HEK293 (cell line): Measurements from ENCODE around the gene CEP85L.

ENCODE experiments used
- CTCF ChIA-PET: fragments of 350-600 bp; formaldehyde crosslinking; extraction: SDS; loops from one replicate; lab custom pipeline; 2021; ENCODE audit warnings: antibody characterized with exemption; lab: Yijun Ruan, JAX
- POLR2A ChIA-PET: fragments of 300-600 bp; formaldehyde crosslinking; extraction: SDS; loops from one replicate; lab custom pipeline; 2020; ENCODE audit warnings: antibody characterized with exemption, inconsistent platforms; lab: Yijun Ruan, JAX
- H3K27ac ChIP-seq: fragments of 200-500 bp; sonication (Bioruptor generic); 2 replicates; pipeline ENCODE4 v1.5.1; 2014; ENCODE audit warnings: low read depth, low read length, control low read depth, inconsistent platforms; ENCODE audit errors: extremely low read depth
- H3K36me3 ChIP-seq, 2 experiments: fragments of 200-500 bp in 1 of 2; sonication (Bioruptor generic) in 1 of 2; 1 replicate in 1 of 2; 2 replicates in 1 of 2; pipeline ENCODE4 v1.5.1; 2014 to 2017; ENCODE audit warnings: inconsistent platforms in 2 of 2, low read length in 2 of 2; ENCODE audit not compliant: control insufficient read depth in 2 of 2, insufficient read depth in 1 of 2
- H3K4me1 ChIP-seq: fragments of 200-500 bp; sonication (Bioruptor generic); 2 replicates; pipeline ENCODE4 v1.5.1; 2014; ENCODE audit warnings: mild to moderate bottlenecking, low read length, inconsistent platforms; ENCODE audit not compliant: control insufficient read depth, insufficient read depth
- H3K4me3 ChIP-seq: 2 replicates; pipeline ENCODE4 v1.5.1; 2011; ENCODE audit warnings: low read depth, mild to moderate bottlenecking, control low read depth, low read length, moderate library complexity
- H3K9me3 ChIP-seq: fragments of 200-500 bp; sonication (Bioruptor generic); 2 replicates; pipeline ENCODE4 v1.5.1; 2014; ENCODE audit warnings: low read depth, low read length, inconsistent platforms; ENCODE audit not compliant: control insufficient read depth, insufficient read depth
- GLI2 ChIP-seq: fragments of 450-650 bp; formaldehyde crosslinking; IDR thresholded peaks from 2 replicates; pipeline ENCODE4; 2017; ENCODE audit warnings: missing biosample characterization, missing genetic modification characterization, low read depth, borderline replicate concordance
- HOXA7 ChIP-seq: sonication (generic); formaldehyde crosslinking; IDR thresholded peaks from 2 replicates; pipeline ENCODE4 v1.8.1; 2022; ENCODE audit warnings: missing genetic modification reagents, borderline replicate concordance
- HOXC10 ChIP-seq: sonication (generic); formaldehyde crosslinking; IDR thresholded peaks from 2 replicates; pipeline ENCODE4 v1.8.1; 2023; ENCODE audit warnings: mild to moderate bottlenecking, missing genetic modification reagents
- MEIS1 ChIP-seq: sonication (generic); formaldehyde crosslinking; IDR thresholded peaks from 2 replicates; pipeline ENCODE4 v1.8.1; 2022; ENCODE audit warnings: missing genetic modification reagents, mild to moderate bottlenecking, borderline replicate concordance
- MYNN ChIP-seq: fragments of 450-650 bp; formaldehyde crosslinking; IDR thresholded peaks from 2 replicates; pipeline ENCODE4 v1.5.1; 2016; ENCODE audit warnings: missing biosample characterization, missing genetic modification characterization, borderline replicate concordance
- SETDB1 ChIP-seq: IDR thresholded peaks from one replicate; pipeline ENCODE4 v1.6.1; 2017; ENCODE audit warnings: mild to moderate bottlenecking, low read length, moderate library complexity, mixed read lengths; ENCODE audit not compliant: insufficient read length
- WT1 ChIP-seq: fragments of 450-650 bp; formaldehyde crosslinking; IDR thresholded peaks from 2 replicates; pipeline ENCODE4 v1.5.1; 2016; ENCODE audit warnings: missing biosample characterization, missing genetic modification characterization
- YY2 ChIP-seq: fragments of 450-650 bp; formaldehyde crosslinking; IDR thresholded peaks from 2 replicates; pipeline ENCODE4 v1.5.1; 2016; ENCODE audit warnings: missing biosample characterization, missing genetic modification characterization
- ZBTB17 ChIP-seq: fragments of 450-650 bp; formaldehyde crosslinking; IDR thresholded peaks from 2 replicates; pipeline ENCODE4 v1.5.1; 2016; ENCODE audit warnings: missing biosample characterization, missing genetic modification characterization
- ZBTB26 ChIP-seq: fragments of 450-650 bp; formaldehyde crosslinking; optimal IDR thresholded peaks from 2 replicates; pipeline ENCODE3; 2016; ENCODE audit warnings: missing biosample characterization, mild to moderate bottlenecking, missing genetic modification characterization
- ZNF121 ChIP-seq: fragments of 450-650 bp; formaldehyde crosslinking; IDR thresholded peaks from 2 replicates; pipeline ENCODE4 v1.5.1; 2016; ENCODE audit warnings: missing biosample characterization, missing genetic modification characterization
- ZNF148 ChIP-seq: fragments of 450-650 bp; formaldehyde crosslinking; IDR thresholded peaks from 2 replicates; pipeline ENCODE4 v1.5.0; 2017; ENCODE audit warnings: missing biosample characterization, missing genetic modification characterization, borderline replicate concordance
- ZNF623 ChIP-seq: fragments of 450-650 bp; formaldehyde crosslinking; IDR thresholded peaks from 2 replicates; pipeline ENCODE4 v1.5.1; 2016; ENCODE audit warnings: missing biosample characterization, missing genetic modification characterization
- ZNF624 ChIP-seq: fragments of 450-650 bp; formaldehyde crosslinking; IDR thresholded peaks from 2 replicates; pipeline ENCODE4 v1.5.1; 2017; ENCODE audit warnings: missing biosample characterization, missing genetic modification characterization
- ZNF701 ChIP-seq: fragments of 450-650 bp; formaldehyde crosslinking; IDR thresholded peaks from 2 replicates; pipeline ENCODE4 v1.5.1; 2016; ENCODE audit warnings: missing biosample characterization, missing genetic modification characterization
- ZSCAN30 ChIP-seq: fragments of 450-650 bp; IDR thresholded peaks from 2 replicates; pipeline ENCODE4 v1.5.1; 2018; ENCODE audit warnings: missing biosample characterization, mild to moderate bottlenecking, missing genetic modification characterization, moderate library complexity
- ZXDB ChIP-seq: fragments of 450-650 bp; formaldehyde crosslinking; IDR thresholded peaks from 2 replicates; pipeline ENCODE4 v1.5.1; 2016; ENCODE audit warnings: missing biosample characterization, missing genetic modification characterization
- TF ChIP-seq, protein P1 (sequence below): fragments of 450-650 bp; formaldehyde crosslinking; IDR thresholded peaks from 2 replicates; pipeline ENCODE4 v1.5.1; 2016; ENCODE audit warnings: missing biosample characterization, missing genetic modification characterization
- TF ChIP-seq, protein P2 (sequence below): fragments of 450-650 bp; formaldehyde crosslinking; IDR thresholded peaks from 2 replicates; pipeline ENCODE4 v1.5.1; 2016; ENCODE audit warnings: missing biosample characterization, missing genetic modification characterization
- TF ChIP-seq, protein P3 (sequence below): fragments of 450-650 bp; formaldehyde crosslinking; conservative IDR thresholded peaks from 2 replicates; pipeline ENCODE4 v1.5.1; 2016; ENCODE audit warnings: low read depth, missing biosample characterization, missing genetic modification characterization

CEP85L gene

GRCh38 chr6:118606858-118607257 is 44.5 kb downstream of the CEP85L start:
- ChIA-PET POLR2A (no interaction called here), CTCF (interaction anchor here (0.6 to 1.3 kb wide), 4 partner anchors 9 to 974 kb away, joined by 3 to 4 read pairs (median 3); no protein-coding TSS in a partner anchor)
- no peak for TF ChIP-seq ZNF624 (tag by site-specific recombination)
- TF ChIP-seq, all 188 proteins: peak for 0
- H3K4me1 ChIP-seq: no peaks in the 10 kb centered on the region
- no peaks in the 10 kb centered on the region for H3K36me3 ChIP-seq
- no peak overlapping the region for H3K4me3 ChIP-seq
- no peak overlapping the region for H3K27ac ChIP-seq
- no peaks in the 10 kb centered on the region; the same call in 1 of the 2 replicates for H3K9me3 ChIP-seq

DNA sequence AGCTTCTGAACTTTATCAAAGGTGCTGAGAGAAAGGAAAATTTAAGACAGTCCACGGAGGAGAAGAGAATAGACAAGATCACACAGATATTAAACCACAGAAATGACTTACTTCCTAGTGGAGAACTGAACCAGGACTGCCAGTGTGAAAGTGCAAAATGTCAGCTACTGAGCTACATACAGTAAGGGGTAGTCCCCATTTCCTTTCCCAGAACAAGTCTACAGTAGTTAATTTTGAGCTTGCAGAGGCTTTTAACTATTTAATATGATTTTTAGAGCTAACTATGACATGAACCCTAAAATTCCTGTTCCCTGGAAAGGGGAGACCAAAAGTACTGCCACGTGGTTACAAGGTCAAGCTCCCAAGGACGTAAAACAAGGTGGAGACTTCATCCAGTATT is 45.1 kb downstream of the CEP85L start:
- H3K4me3 ChIP-seq: no peak overlapping the region
- CTCF ChIA-PET: interaction anchor here (0.6 to 1.3 kb wide), 4 partner anchors 8 to 974 kb away, joined by 3 to 4 read pairs (median 3); no protein-coding TSS in a partner anchor
- no peak overlapping the region for H3K27ac ChIP-seq
- H3K4me1 ChIP-seq: no peaks in the 10 kb centered on the region
- POLR2A ChIA-PET: interaction anchor here (0.7 kb wide), 1 partner anchor 60 kb away, joined by 3 read pairs; no protein-coding TSS in a partner anchor
- H3K9me3 ChIP-seq: no peaks in the 10 kb centered on the region
- TF ChIP-seq MEIS1 (CRISPR knock-in tag) (no peak), WT1 (tag by site-specific recombination) (no peak), HOXC10 (CRISPR knock-in tag) (no peak), ZSCAN30 (tag by site-specific recombination) (no peak), ZXDB (tag by site-specific recombination) (no peak), GLI2 (tag by site-specific recombination) (no peak), ZBTB17 (tag by site-specific recombination) (no peak), ZBTB26 (no peak), YY2 (no peak), MYNN (no peak), ZNF121 (tag by site-specific recombination) (no peak), ZNF623 (no peak), ZNF148 (tag by site-specific recombination) (no peak), HOXA7 (no peak), ZNF701 (tag by site-specific recombination) (no peak), SETDB1 (no peak)
- TF ChIP-seq, protein P1, sequence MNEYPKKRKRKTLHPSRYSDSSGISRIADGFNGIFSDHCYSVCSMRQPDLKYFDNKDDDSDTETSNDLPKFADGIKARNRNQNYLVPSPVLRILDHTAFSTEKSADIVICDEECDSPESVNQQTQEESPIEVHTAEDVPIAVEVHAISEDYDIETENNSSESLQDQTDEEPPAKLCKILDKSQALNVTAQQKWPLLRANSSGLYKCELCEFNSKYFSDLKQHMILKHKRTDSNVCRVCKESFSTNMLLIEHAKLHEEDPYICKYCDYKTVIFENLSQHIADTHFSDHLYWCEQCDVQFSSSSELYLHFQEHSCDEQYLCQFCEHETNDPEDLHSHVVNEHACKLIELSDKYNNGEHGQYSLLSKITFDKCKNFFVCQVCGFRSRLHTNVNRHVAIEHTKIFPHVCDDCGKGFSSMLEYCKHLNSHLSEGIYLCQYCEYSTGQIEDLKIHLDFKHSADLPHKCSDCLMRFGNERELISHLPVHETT (tag by site-specific recombination): no peak
- TF ChIP-seq, protein P2, sequence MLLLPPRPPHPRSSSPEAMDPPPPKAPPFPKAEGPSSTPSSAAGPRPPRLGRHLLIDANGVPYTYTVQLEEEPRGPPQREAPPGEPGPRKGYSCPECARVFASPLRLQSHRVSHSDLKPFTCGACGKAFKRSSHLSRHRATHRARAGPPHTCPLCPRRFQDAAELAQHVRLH (tag by site-specific recombination): no peak
- TF ChIP-seq, protein P3, sequence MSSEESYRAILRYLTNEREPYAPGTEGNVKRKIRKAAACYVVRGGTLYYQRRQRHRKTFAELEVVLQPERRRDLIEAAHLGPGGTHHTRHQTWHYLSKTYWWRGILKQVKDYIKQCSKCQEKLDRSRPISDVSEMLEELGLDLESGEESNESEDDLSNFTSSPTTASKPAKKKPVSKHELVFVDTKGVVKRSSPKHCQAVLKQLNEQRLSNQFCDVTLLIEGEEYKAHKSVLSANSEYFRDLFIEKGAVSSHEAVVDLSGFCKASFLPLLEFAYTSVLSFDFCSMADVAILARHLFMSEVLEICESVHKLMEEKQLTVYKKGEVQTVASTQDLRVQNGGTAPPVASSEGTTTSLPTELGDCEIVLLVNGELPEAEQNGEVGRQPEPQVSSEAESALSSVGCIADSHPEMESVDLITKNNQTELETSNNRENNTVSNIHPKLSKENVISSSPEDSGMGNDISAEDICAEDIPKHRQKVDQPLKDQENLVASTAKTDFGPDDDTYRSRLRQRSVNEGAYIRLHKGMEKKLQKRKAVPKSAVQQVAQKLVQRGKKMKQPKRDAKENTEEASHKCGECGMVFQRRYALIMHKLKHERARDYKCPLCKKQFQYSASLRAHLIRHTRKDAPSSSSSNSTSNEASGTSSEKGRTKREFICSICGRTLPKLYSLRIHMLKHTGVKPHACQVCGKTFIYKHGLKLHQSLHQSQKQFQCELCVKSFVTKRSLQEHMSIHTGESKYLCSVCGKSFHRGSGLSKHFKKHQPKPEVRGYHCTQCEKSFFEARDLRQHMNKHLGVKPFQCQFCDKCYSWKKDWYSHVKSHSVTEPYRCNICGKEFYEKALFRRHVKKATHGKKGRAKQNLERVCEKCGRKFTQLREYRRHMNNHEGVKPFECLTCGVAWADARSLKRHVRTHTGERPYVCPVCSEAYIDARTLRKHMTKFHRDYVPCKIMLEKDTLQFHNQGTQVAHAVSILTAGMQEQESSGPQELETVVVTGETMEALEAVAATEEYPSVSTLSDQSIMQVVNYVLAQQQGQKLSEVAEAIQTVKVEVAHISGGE (tag by site-specific recombination): no peak
- H3K36me3 ChIP-seq: no peaks in the 10 kb centered on the region
